ENCODE results near the gene KRTAP12-4.

The KRTAP12-4 gene

GRCh38 chr21:44626673-44627143 is 27.8 kb downstream of the KRTAP12-4 start, which contains the start of gene KRTAP10-9:
TSS of gene KRTAP10-9 (plus strand) at chr21:44627093. CDS start at chr21:44627172, 79 bp downstream.
- TF ChIP-seq, protein P1, sequence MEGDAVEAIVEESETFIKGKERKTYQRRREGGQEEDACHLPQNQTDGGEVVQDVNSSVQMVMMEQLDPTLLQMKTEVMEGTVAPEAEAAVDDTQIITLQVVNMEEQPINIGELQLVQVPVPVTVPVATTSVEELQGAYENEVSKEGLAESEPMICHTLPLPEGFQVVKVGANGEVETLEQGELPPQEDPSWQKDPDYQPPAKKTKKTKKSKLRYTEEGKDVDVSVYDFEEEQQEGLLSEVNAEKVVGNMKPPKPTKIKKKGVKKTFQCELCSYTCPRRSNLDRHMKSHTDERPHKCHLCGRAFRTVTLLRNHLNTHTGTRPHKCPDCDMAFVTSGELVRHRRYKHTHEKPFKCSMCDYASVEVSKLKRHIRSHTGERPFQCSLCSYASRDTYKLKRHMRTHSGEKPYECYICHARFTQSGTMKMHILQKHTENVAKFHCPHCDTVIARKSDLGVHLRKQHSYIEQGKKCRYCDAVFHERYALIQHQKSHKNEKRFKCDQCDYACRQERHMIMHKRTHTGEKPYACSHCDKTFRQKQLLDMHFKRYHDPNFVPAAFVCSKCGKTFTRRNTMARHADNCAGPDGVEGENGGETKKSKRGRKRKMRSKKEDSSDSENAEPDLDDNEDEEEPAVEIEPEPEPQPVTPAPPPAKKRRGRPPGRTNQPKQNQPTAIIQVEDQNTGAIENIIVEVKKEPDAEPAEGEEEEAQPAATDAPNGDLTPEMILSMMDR (IDR thresholded peaks at IDR 0.05; ENCODE audit: insufficient read depth, low read depth, low read length, missing control alignments): no peak
- H3K4me3 ChIP-seq (ENCODE audit: low read length): no peak within 1 kb of the TSS
- no peak for DNase-seq (ENCODE audit: low read depth)

- DNase-seq (ENCODE audit: low read depth): no peak
- TF ChIP-seq, protein P1 (IDR thresholded peaks at IDR 0.05; ENCODE audit: insufficient read depth, low read depth, low read length, missing control alignments): no peak
- no peak overlapping the region for H3K4me3 ChIP-seq (ENCODE audit: low read length)
Observed at GRCh38 chr21:44626262-44626661, 28.2 kb downstream of the KRTAP12-4 start.

GRCh38 chr21:44625756-44626155 is 28.7 kb downstream of the KRTAP12-4 start:
- TF ChIP-seq, protein P1 (IDR thresholded peaks at IDR 0.05; ENCODE audit: insufficient read depth, low read depth, low read length, missing control alignments): no peak
- DNase-seq (ENCODE audit: low read depth): no peak
- no peak overlapping the region for H3K4me3 ChIP-seq (ENCODE audit: low read length)

DNA sequence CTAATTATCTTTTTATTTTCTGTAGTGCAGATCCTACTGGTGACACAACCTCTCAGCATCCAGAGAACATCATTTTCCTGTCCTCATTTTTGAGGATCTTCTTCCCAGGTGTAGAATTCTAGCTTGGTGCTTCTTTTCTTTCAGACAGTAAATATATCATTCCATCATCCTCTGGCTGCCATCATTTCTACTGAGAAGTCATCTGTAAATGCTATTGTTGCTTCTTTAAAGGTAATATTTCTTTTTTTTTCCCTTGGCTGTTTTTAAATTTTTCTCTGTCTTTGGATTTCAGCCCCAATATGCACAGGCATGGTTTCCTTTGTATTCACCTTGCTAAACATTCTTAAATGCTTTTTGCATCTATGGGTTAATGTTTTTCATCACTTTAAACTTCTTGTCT is 30.9 kb downstream of the KRTAP12-4 start:
- no peak for DNase-seq (ENCODE audit: low read depth)
- TF ChIP-seq, protein P1 (IDR thresholded peaks at IDR 0.05; ENCODE audit: insufficient read depth, low read depth, low read length, missing control alignments): no peak

GRCh38 chr21:44619886-44620285 is 34.6 kb downstream of the KRTAP12-4 start:
- no peak overlapping the region for H3K4me3 ChIP-seq (ENCODE audit: low read length)
- TF ChIP-seq, protein P1 (IDR thresholded peaks at IDR 0.05; ENCODE audit: insufficient read depth, low read depth, low read length, missing control alignments): no peak
- no peak for DNase-seq (ENCODE audit: low read depth)

More for the DNA sequence above, 30.9 kb downstream of the KRTAP12-4 start:
- H3K4me3 ChIP-seq (ENCODE audit: low read length): no peak overlapping the region

GRCh38 chr21:44618909-44619308 is 35.5 kb downstream of the KRTAP12-4 start:
- H3K4me3 ChIP-seq (ENCODE audit: low read length): no peak overlapping the region
- no peak for DNase-seq (ENCODE audit: low read depth)
- TF ChIP-seq, protein P1 (IDR thresholded peaks at IDR 0.05; ENCODE audit: insufficient read depth, low read depth, low read length, missing control alignments): no peak

DNA sequence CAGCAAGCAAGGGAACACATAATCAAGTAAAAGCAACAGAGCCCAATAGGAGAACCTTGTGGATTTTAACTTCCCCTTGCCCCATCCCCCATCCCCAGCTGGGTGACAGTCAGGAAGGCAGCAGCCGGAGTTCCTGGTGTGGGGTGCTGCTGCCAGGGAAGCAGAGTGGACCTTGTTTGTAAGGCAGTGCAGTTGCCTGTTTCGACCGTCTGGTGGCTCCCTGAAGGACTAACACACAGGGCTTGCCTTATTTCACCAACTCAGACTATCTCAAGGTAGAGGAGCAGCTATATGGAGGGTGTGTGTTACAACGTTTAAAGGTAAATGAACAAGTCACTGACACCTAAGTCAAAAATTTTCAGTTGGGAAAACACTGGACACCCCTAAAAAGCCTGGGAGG is 36.0 kb downstream of the KRTAP12-4 start:
- no peak overlapping the region for H3K4me3 ChIP-seq (ENCODE audit: low read length)
- no peak for DNase-seq (ENCODE audit: low read depth)
- TF ChIP-seq, protein P1 (IDR thresholded peaks at IDR 0.05; ENCODE audit: insufficient read depth, low read depth, low read length, missing control alignments): no peak

All from epithelial cell of esophagus (primary cell).